ENCODE measurements around the gene EVA1B. TPM values are rescaled to one million over a fixed set of nuclear protein-coding genes. Genes with fewer than 3 reads are reported as not detected.

Gene EVA1B
- total and polyA plus RNA-seq, 2 donors from 2014 or later: 31.8 to 91.8 TPM

GRCh38 chr1:36274201-36274600 lies 49.2 kb downstream of the EVA1B start:
- DNase-seq: no peak
- no peaks in the 10 kb centered on the region for H3K9me3 ChIP-seq (ENCODE audit: control insufficient read depth in 2 of 3, insufficient read depth in 1 of 3, low read length in 3 of 3)
- no peak overlapping the region for H3K4me3 ChIP-seq (ENCODE audit: low read length in 3 of 3)
- peaks cover 0 to 2% (median 0%) of the 10 kb centered on the region in 3 donors for H3K36me3 ChIP-seq (ENCODE audit: control insufficient read depth in 2 of 3, insufficient read depth in 3 of 3, low read length in 3 of 3)
- H3K27ac ChIP-seq (ENCODE audit: low read depth in 2 of 2, low read length in 2 of 2): no peak overlapping the region
- intact Hi-C loops (cut with DNase I): no loop called here
- H3K27me3 ChIP-seq (ENCODE audit: control insufficient read depth, insufficient read depth, low read length): no peaks in the 10 kb centered on the region
- TF ChIP-seq CTCF (IDR thresholded peaks at IDR 0.05; ENCODE audit: borderline replicate concordance, extremely low read depth, insufficient read depth): no peak
- H3K4me1 ChIP-seq (ENCODE audit: control insufficient read depth in 2 of 3, insufficient read depth in 2 of 3, low read depth in 1 of 3, low read length in 3 of 3): peaks cover 0 to 3% (median 0%) of the 10 kb centered on the region in 3 donors
- no peak overlapping the region for H3K9ac ChIP-seq (ENCODE audit: low read length in 3 of 3)
- no peak for FAIRE-seq

- H3K27me3 ChIP-seq (ENCODE audit: control insufficient read depth, insufficient read depth, low read length): no peaks in the 10 kb centered on the region
- no peaks in the 10 kb centered on the region for H3K4me1 ChIP-seq (ENCODE audit: control insufficient read depth in 2 of 3, insufficient read depth in 2 of 3, low read depth in 1 of 3, low read length in 3 of 3)
- intact Hi-C loops (cut with DNase I): no loop called here
- peaks cover 0 to 2% (median 0%) of the 10 kb centered on the region in 3 donors for H3K36me3 ChIP-seq (ENCODE audit: control insufficient read depth in 2 of 3, insufficient read depth in 3 of 3, low read length in 3 of 3)
- no peak overlapping the region for H3K4me3 ChIP-seq (ENCODE audit: low read length in 3 of 3)
- H3K27ac ChIP-seq (ENCODE audit: low read depth in 2 of 2, low read length in 2 of 2): no peak overlapping the region
- FAIRE-seq (no peak), DNase-seq (no peak)
- no peak for TF ChIP-seq CTCF (IDR thresholded peaks at IDR 0.05; ENCODE audit: borderline replicate concordance, extremely low read depth, insufficient read depth)
- H3K9me3 ChIP-seq (ENCODE audit: control insufficient read depth in 2 of 3, insufficient read depth in 1 of 3, low read length in 3 of 3): no peaks in the 10 kb centered on the region
- H3K9ac ChIP-seq (ENCODE audit: low read length in 3 of 3): no peak overlapping the region
These were observed 50.4 kb downstream of the EVA1B start for GRCh38 chr1:36273024-36273423.

Other genes with a start within 250 kb of the EVA1B start
- gene TEKT2, start 239.6 kb downstream of the EVA1B start, total RNA-seq: 5.7 TPM
- gene TEKT2, start 239.6 kb downstream of the EVA1B start, polyA plus RNA-seq (ENCODE audit: insufficient read depth, low read depth, low replicate concordance): 2.4 TPM
- gene ADPRS, start 234.8 kb downstream of the EVA1B start, total RNA-seq: 26.9 TPM
- gene ADPRS, start 234.8 kb downstream of the EVA1B start, polyA plus RNA-seq (ENCODE audit: insufficient read depth, low read depth, low replicate concordance): 36.4 TPM
- gene COL8A2, start 198.4 kb downstream of the EVA1B start, total RNA-seq: 6.4 TPM
- gene COL8A2, start 198.4 kb downstream of the EVA1B start, polyA plus RNA-seq (ENCODE audit: insufficient read depth, low read depth, low replicate concordance): 0.90 TPM
- 58.4 TPM for gene TRAPPC3, start 174.2 kb downstream of the EVA1B start, total RNA-seq
- 102 TPM for gene TRAPPC3, start 174.2 kb downstream of the EVA1B start, polyA plus RNA-seq (ENCODE audit: insufficient read depth, low read depth, low replicate concordance)
- 78.7 TPM for gene MAP7D1, start 167.5 kb downstream of the EVA1B start, total RNA-seq
- gene MAP7D1, start 167.5 kb downstream of the EVA1B start, polyA plus RNA-seq (ENCODE audit: insufficient read depth, low read depth, low replicate concordance): 47.5 TPM
- 102 TPM for gene THRAP3, start 99.2 kb downstream of the EVA1B start, total RNA-seq
- gene THRAP3, start 99.2 kb downstream of the EVA1B start, polyA plus RNA-seq (ENCODE audit: insufficient read depth, low read depth, low replicate concordance): 28.0 TPM
- gene SH3D21, start 17.3 kb downstream of the EVA1B start, total RNA-seq: 33.4 TPM
- 5.7 TPM for gene SH3D21, start 17.3 kb downstream of the EVA1B start, polyA plus RNA-seq (ENCODE audit: insufficient read depth, low read depth, low replicate concordance)
- gene STK40, start 62.3 kb upstream of the EVA1B start, total RNA-seq: 39.2 TPM
- 30.9 TPM for gene STK40, start 62.3 kb upstream of the EVA1B start, polyA plus RNA-seq (ENCODE audit: insufficient read depth, low read depth, low replicate concordance)
- 29.5 TPM for gene LSM10, start 74.3 kb upstream of the EVA1B start, total RNA-seq
- 91.6 TPM for gene LSM10, start 74.3 kb upstream of the EVA1B start, polyA plus RNA-seq (ENCODE audit: insufficient read depth, low read depth, low replicate concordance)
- 22.0 TPM for gene OSCP1, start 126.8 kb upstream of the EVA1B start, total RNA-seq
- 27.8 TPM for gene OSCP1, start 126.8 kb upstream of the EVA1B start, polyA plus RNA-seq (ENCODE audit: insufficient read depth, low read depth, low replicate concordance)
- 48.1 TPM for gene MRPS15, start 140.7 kb upstream of the EVA1B start, total RNA-seq
- gene MRPS15, start 140.7 kb upstream of the EVA1B start, polyA plus RNA-seq (ENCODE audit: insufficient read depth, low read depth, low replicate concordance): 160 TPM
- gene CSF3R, start 159.3 kb upstream of the EVA1B start, total RNA-seq: 13.3 TPM
- 1.4 TPM for gene CSF3R, start 159.3 kb upstream of the EVA1B start, polyA plus RNA-seq (ENCODE audit: insufficient read depth, low read depth, low replicate concordance)

Measured in kidney (tissue), 14 donors.